DND-41 (cell line): Measurements from ENCODE around the gene NDUFA6.

Experiments used
- ATAC-seq: fragments of 200-7000 bp; cut with Tn5 transposase; 3 replicates; pipeline ENCODE4 v1.9.1; 2021; ENCODE audit warnings: low read depth; ENCODE audit not compliant: insufficient read depth
- DNase-seq: peaks from one replicate; pipeline ENCODE4 v3.0.0-alpha.2; 2020
- H2AFZ ChIP-seq: 2 replicates; pipeline ENCODE4 v1.6.0; 2012; ENCODE audit warnings: low read depth, low read length
- H3K27ac ChIP-seq: 2 replicates; pipeline ENCODE4 v1.5.1; 2012; ENCODE audit warnings: low read length, inconsistent platforms
- H3K27me3 ChIP-seq: fragments of 200-600 bp; sonication (generic); 2 replicates; pipeline ENCODE4 v1.6.0; 2012; ENCODE audit warnings: low read length, mild to moderate bottlenecking, inconsistent platforms; ENCODE audit not compliant: insufficient read depth, poor library complexity
- H3K36me3 ChIP-seq: 2 replicates; pipeline ENCODE4 v1.5.1; 2012; ENCODE audit warnings: low read length, inconsistent platforms; ENCODE audit not compliant: insufficient read depth
- H3K4me1 ChIP-seq: 2 replicates; pipeline ENCODE4 v1.5.1; 2012; ENCODE audit warnings: mild to moderate bottlenecking, low read length; ENCODE audit not compliant: insufficient read depth
- H3K4me2 ChIP-seq: 2 replicates; pipeline ENCODE4 v1.6.0; 2012; ENCODE audit warnings: mild to moderate bottlenecking, moderate library complexity, low read length, inconsistent platforms; ENCODE audit not compliant: insufficient read depth
- H3K4me3 ChIP-seq, 2 experiments: fragments of 200-600 bp in 1 of 2; shearing (Covaris generic) in 1 of 2; 2 replicates each; pipeline ENCODE4 v1.5.1; 2012 to 2016; ENCODE audit warnings: inconsistent platforms in 2 of 2, low read length in 2 of 2, mild to moderate bottlenecking in 2 of 2, low read depth in 1 of 2, moderate library complexity in 1 of 2
- H3K79me2 ChIP-seq: 2 replicates; pipeline ENCODE4 v1.6.0; 2012; ENCODE audit warnings: low read length, inconsistent platforms; ENCODE audit not compliant: insufficient read depth
- H3K9ac ChIP-seq: 2 replicates; pipeline ENCODE4 v1.6.0; 2012; ENCODE audit warnings: low read depth, mild to moderate bottlenecking, inconsistent platforms, low read length, moderate library complexity
- H3K9me3 ChIP-seq: 2 replicates; pipeline ENCODE4 v1.5.1; 2012; ENCODE audit warnings: low read length, moderate library complexity, mild to moderate bottlenecking, inconsistent platforms; ENCODE audit not compliant: insufficient read depth, severe bottlenecking
- H4K20me1 ChIP-seq: 2 replicates; pipeline ENCODE4 v1.6.0; 2012; ENCODE audit warnings: low read length; ENCODE audit not compliant: insufficient read depth
- CTCF ChIP-seq: IDR thresholded peaks from 2 replicates; pipeline ENCODE4 v1.5.1; 2012; ENCODE audit warnings: borderline replicate concordance, low read length, moderate library complexity, mild to moderate bottlenecking; ENCODE audit not compliant: poor library complexity, severe bottlenecking; ENCODE audit errors: extremely low read depth
- EZH2 ChIP-seq: IDR thresholded peaks from 3 replicates; pipeline ENCODE4 v1.6.1; 2012; ENCODE audit warnings: borderline replicate concordance, low read depth, mild to moderate bottlenecking, moderate library complexity, low read length, inconsistent platforms; ENCODE audit not compliant: severe bottlenecking

NDUFA6 gene

GRCh38 chr22:42078469-42079318 is 11.9 kb downstream of the NDUFA6 start:
- TF ChIP-seq CTCF (no peak), EZH2 (no peak)
- Histone ChIP-seq H3K4me2 (peak overlapping the region; percentile 94), H3K27ac (peak overlapping the region; percentile 86), H2AFZ (peak overlapping the region; percentile 70), H3K9ac (peak overlapping the region; percentile 88), H3K27me3 (no peaks in the 10 kb centered on the region), H3K4me1 (peaks cover 30% of the 10 kb centered on the region), H3K4me3 (peak overlapping the region; percentile 77 to 86), H3K36me3 (peaks cover 23% of the 10 kb centered on the region; the same call in 1 of the 2 replicates), H3K9me3 (no peaks in the 10 kb centered on the region), H3K79me2 (peaks cover 37% of the 10 kb centered on the region), H4K20me1 (no peaks in the 10 kb centered on the region)
- DNase-seq (no peak), ATAC-seq (peak; percentile 16)

GRCh38 chr22:42077486-42078125 is 13.0 kb downstream of the NDUFA6 start:
- Histone ChIP-seq H3K4me1 (peaks cover 30% of the 10 kb centered on the region), H4K20me1 (no peaks in the 10 kb centered on the region), H3K4me2 (no peak overlapping the region), H3K9me3 (no peaks in the 10 kb centered on the region), H3K79me2 (peaks cover 29% of the 10 kb centered on the region), H3K9ac (no peak overlapping the region), H3K27ac (no peak overlapping the region), H3K4me3 (no peak overlapping the region), H3K27me3 (no peaks in the 10 kb centered on the region), H3K36me3 (peaks cover 12% of the 10 kb centered on the region; the same call in 1 of the 2 replicates), H2AFZ (no peak overlapping the region; the same call in 1 of the 2 replicates)
- ATAC-seq (no peak), DNase-seq (no peak)
- TF ChIP-seq EZH2, result no peak
- no peak for TF ChIP-seq CTCF

- H2AFZ ChIP-seq, result no peak overlapping the region
- H4K20me1 ChIP-seq, result no peaks in the 10 kb centered on the region
- no peaks in the 10 kb centered on the region for H3K27me3 ChIP-seq
- ATAC-seq (no peak), DNase-seq (no peak)
- H3K36me3 ChIP-seq, result peaks cover 5% of the 10 kb centered on the region; the same call in 1 of the 2 replicates
- H3K9ac ChIP-seq, result no peak overlapping the region
- H3K27ac ChIP-seq, result no peak overlapping the region
- no peak overlapping the region for H3K4me2 ChIP-seq
- H3K4me3 ChIP-seq, result no peak overlapping the region
- peaks cover 29% of the 10 kb centered on the region for H3K4me1 ChIP-seq
- H3K9me3 ChIP-seq, result no peaks in the 10 kb centered on the region
- no peak for TF ChIP-seq CTCF
- no peak for TF ChIP-seq EZH2
- peaks cover 24% of the 10 kb centered on the region for H3K79me2 ChIP-seq
Observed at GRCh38 chr22:42076764-42077485, 13.6 kb downstream of the NDUFA6 start.
